BLaER1 (cell line): ENCODE data around the gene NOSTRIN.
A peak's percentile ranks its signal among the peaks of the same experiment; 100 is the strongest.
"Not testable (repeated sequence)": the region's sequence is repeated elsewhere in the genome, so short reads cannot be mapped to it uniquely, and the experiment has no call there.

Experiments
- H3K27ac ChIP-seq: shearing (Covaris generic); formaldehyde crosslinking; 2 replicates; pipeline ENCODE4 v1.8.1; 2022
- H3K27me3 ChIP-seq: shearing (Covaris generic); formaldehyde crosslinking; 2 replicates; pipeline ENCODE4 v1.8.1; 2022
- H3K36me3 ChIP-seq: shearing (Covaris generic); formaldehyde crosslinking; 2 replicates; pipeline ENCODE4 v1.8.1; 2022
- H3K4me1 ChIP-seq: shearing (Covaris generic); formaldehyde crosslinking; 2 replicates; pipeline ENCODE4 v1.8.1; 2022
- H3K4me2 ChIP-seq: shearing (Covaris generic); formaldehyde crosslinking; 2 replicates; pipeline ENCODE4 v1.8.1; 2022
- H3K4me3 ChIP-seq: shearing (Covaris generic); formaldehyde crosslinking; 2 replicates; pipeline ENCODE4 v1.8.1; 2022
- H3K9ac ChIP-seq: shearing (Covaris generic); formaldehyde crosslinking; 2 replicates; pipeline ENCODE4 v1.8.1; 2022
- H3K9me3 ChIP-seq: shearing (Covaris generic); formaldehyde crosslinking; 2 replicates; pipeline ENCODE4 v1.8.1; 2022
- H4K20me1 ChIP-seq: shearing (Covaris generic); formaldehyde crosslinking; 2 replicates; pipeline ENCODE4 v1.8.1; 2022
- Cebpa-rat ChIP-seq: shearing (Covaris generic); IDR thresholded peaks from 2 replicates; pipeline ENCODE4 v1.8.1; 2022

Gene NOSTRIN

DNA sequence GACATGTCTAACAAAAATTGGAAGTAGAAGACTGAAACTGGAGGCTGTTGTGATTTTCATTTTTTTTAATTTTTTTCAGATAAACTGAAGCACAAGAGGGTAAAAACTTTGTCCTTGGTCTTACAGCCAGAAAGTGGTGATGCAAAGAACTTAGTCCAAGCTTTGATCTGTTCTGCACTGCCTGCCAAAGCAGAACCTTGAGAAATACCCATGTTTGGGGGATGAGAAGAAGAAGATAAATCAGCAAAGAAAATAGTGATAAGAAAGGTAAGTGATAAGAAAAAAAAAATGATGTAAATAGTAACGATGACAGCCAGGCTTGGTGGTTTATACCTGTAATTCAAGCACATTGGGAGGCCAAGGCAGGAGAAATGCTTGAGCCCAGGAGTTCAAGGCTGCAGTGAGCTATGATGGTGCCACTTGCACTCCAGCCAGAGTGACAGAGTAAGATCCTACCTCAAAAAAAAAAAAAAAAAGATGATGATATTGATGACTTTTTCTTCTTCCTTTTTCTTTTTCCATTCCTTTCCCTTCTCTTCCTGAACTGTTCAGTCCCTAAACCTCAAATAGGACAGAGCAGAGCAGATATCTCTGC, 14.6 kb upstream of the NOSTRIN start:
- H4K20me1 ChIP-seq = no peaks in the 10 kb centered on the region
- no peak overlapping the region for H3K27ac ChIP-seq
- no peak for TF ChIP-seq Cebpa-rat

DNA sequence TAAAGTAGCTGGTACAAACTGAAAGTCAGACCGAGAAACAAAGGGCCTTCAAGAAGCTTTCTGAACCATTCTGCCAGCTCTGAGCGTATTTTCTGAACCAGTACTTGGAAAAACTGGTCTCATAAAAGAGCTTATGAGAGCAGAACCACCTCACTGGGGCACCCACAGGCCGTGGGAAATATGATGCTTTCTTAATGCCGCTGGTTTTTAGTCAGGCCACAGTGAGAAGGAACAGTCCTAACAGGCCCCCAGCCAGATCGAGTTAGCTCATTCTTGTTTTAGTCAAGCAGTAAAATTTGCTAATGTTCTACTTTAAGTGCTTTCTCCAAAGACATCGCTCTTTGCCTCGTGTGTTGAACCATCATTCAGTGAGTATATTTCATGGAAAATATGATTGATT, 12.7 kb upstream of the NOSTRIN start:
- no peak for TF ChIP-seq Cebpa-rat
- H3K27me3 ChIP-seq = no peaks in the 10 kb centered on the region
- no peak overlapping the region for H3K4me2 ChIP-seq
- H4K20me1 ChIP-seq = no peaks in the 10 kb centered on the region
- no peak overlapping the region for H3K27ac ChIP-seq
- H3K9me3 ChIP-seq = no peaks in the 10 kb centered on the region
- no peaks in the 10 kb centered on the region for H3K36me3 ChIP-seq
- H3K4me1 ChIP-seq = no peaks in the 10 kb centered on the region
- H3K9ac ChIP-seq = no peak overlapping the region
- H3K4me3 ChIP-seq = no peak overlapping the region

More for the DNA sequence above, 14.6 kb upstream of the NOSTRIN start:
- Histone ChIP-seq H3K27me3 (no peaks in the 10 kb centered on the region), H3K4me3 (no peak overlapping the region), H3K36me3 (no peaks in the 10 kb centered on the region), H3K4me1 (no peaks in the 10 kb centered on the region), H3K9me3 (no peaks in the 10 kb centered on the region), H3K4me2 (no peak overlapping the region), H3K9ac (no peak overlapping the region)

DNA sequence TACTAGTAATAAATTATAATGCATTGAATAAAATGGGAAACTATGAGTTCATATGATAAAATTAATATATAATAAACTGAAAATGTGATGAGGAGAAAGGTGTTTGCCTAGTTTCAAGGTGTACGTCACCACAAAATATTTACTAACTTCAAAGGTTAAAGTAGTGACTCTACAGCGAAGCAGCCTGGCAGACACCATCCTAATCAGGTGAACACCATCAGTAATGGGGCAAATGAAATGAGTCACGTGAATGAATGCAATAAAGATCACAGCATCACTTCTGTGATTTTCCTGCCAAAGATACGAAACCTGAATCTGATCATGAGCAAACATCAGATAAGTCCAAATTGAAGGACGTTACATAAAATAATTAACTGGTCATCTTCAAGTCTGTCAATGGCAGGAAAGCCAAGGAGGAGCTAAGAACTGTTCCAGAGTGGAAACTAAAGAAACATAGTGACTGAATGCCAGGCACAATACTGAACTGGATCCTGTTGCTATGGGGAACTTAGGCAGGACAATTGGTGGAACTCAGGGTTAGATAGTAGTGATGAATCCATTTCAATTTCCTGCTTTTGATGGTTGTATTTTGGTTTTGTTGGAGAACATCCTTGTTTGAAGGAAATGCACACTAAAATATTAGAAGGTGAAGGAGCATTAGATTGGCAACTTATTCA, 12.1 kb upstream of the NOSTRIN start:
- Histone ChIP-seq H3K36me3 (no peaks in the 10 kb centered on the region), H3K27ac (no peak overlapping the region), H3K4me3 (no peak overlapping the region), H3K27me3 (no peaks in the 10 kb centered on the region), H4K20me1 (no peaks in the 10 kb centered on the region), H3K4me1 (no peaks in the 10 kb centered on the region), H3K4me2 (no peak overlapping the region), H3K9me3 (no peaks in the 10 kb centered on the region), H3K9ac (no peak overlapping the region)
- no peak for TF ChIP-seq Cebpa-rat

DNA sequence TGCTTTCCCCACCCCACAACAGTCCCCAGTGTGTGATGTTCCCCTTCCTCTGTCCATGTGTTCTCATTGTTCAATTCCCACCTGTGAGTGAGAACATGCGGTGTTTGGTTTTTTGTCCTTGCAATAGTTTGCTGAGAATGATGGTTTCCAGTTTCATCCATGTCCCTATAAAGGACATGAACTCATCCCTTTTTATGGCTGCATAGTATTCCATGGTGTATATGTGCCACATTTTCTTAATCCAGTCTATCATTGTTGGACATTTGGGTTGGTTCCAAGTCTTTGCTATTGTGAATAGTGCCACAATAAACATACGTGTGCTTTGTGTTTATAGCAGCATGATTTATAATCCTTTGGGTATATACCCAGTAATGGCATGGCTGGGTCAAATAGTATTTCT, 11.3 kb upstream of the NOSTRIN start:
- H3K4me3 ChIP-seq, H3K9ac ChIP-seq, H3K4me2 ChIP-seq, H4K20me1 ChIP-seq, H3K36me3 ChIP-seq, H3K4me1 ChIP-seq, H3K27me3 ChIP-seq, H3K27ac ChIP-seq, H3K9me3 ChIP-seq: not testable (repeated sequence)

DNA sequence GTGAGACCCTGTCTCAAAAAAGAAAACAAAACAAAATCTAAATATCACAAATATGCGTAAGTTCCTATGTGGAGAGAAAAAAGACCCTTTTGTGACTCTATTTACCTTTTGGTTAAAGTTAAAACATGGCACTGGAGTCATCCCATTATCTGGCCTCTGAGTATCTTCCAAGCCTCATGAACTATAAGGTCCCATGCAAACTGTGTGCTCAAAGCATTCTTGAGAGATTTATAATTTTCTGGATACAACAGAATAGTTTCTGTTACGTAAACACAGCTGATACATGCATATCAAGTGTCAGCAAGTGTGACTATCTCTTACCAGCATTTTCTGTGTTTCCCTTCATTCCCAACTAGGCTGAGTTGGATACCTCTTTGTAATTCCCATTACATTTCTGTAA, 8.8 kb upstream of the NOSTRIN start:
- H3K9me3 ChIP-seq = peaks cover 2% of the 10 kb centered on the region; the same call in 1 of the 2 replicates
- no peak overlapping the region for H3K9ac ChIP-seq
- H3K27ac ChIP-seq = no peak overlapping the region
- no peaks in the 10 kb centered on the region for H3K27me3 ChIP-seq
- no peak overlapping the region for H3K4me3 ChIP-seq
- H3K36me3 ChIP-seq = no peaks in the 10 kb centered on the region
- H3K4me2 ChIP-seq = no peak overlapping the region
- peaks cover 22% of the 10 kb centered on the region for H3K4me1 ChIP-seq
- H4K20me1 ChIP-seq = no peaks in the 10 kb centered on the region
- no peak for TF ChIP-seq Cebpa-rat

DNA sequence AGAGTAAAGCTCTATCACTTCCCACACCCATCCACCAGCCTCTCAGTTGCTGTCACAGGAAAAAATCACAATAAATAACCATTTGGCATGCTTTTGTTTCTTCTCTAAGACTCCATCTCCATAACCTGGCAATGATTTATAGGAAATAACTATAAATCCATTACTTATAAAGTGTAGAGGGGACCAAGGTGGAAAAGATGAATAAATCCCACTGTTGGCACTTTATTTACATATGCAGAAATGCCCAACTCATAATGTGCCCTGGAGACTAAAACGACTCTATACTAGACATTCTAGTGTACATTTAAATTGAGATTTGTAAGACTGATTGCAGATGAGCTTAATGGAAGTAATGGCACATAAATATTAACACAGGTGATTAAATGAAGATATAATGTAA, 7.5 kb upstream of the NOSTRIN start:
- Histone ChIP-seq H3K9me3 (peaks cover 5% of the 10 kb centered on the region; the same call in 1 of the 2 replicates), H3K4me3 (no peak overlapping the region), H3K9ac (no peak overlapping the region), H4K20me1 (no peaks in the 10 kb centered on the region), H3K36me3 (no peaks in the 10 kb centered on the region), H3K27ac (no peak overlapping the region), H3K4me2 (no peak overlapping the region), H3K4me1 (peaks cover 22% of the 10 kb centered on the region), H3K27me3 (no peaks in the 10 kb centered on the region)
- no peak for TF ChIP-seq Cebpa-rat

DNA sequence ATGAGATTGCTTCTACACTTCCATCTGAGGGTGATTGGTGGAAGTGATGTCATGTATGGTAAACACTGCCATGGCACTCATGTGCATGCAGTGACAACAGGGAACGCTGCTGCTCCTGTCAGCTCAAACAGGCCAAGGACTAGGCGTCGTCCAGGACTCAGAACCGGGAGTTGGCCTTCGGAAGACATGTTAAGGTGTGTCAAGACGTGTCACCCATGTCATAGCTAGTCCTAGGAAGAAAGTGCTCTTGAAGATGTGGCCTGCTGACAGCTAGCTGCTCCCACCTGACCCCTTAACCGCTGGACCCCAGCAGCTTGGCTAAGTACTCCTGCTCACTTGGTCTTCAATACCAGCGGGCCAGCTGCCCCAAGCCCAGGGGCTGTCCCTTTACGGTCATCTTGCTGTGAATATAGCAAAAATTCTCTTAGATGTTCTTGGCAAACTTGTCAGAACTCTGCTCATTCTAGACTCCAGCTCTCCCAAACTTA, 6.3 kb upstream of the NOSTRIN start:
- Histone ChIP-seq H3K4me3 (no peak overlapping the region), H3K9me3 (peaks cover 5% of the 10 kb centered on the region; the same call in 1 of the 2 replicates), H3K4me2 (peak overlapping the region; percentile 52), H4K20me1 (no peaks in the 10 kb centered on the region), H3K36me3 (no peaks in the 10 kb centered on the region), H3K9ac (no peak overlapping the region), H3K27me3 (no peaks in the 10 kb centered on the region), H3K4me1 (peaks cover 22% of the 10 kb centered on the region), H3K27ac (no peak overlapping the region; the same call in 1 of the 2 replicates)
- TF ChIP-seq Cebpa-rat = no peak

DNA sequence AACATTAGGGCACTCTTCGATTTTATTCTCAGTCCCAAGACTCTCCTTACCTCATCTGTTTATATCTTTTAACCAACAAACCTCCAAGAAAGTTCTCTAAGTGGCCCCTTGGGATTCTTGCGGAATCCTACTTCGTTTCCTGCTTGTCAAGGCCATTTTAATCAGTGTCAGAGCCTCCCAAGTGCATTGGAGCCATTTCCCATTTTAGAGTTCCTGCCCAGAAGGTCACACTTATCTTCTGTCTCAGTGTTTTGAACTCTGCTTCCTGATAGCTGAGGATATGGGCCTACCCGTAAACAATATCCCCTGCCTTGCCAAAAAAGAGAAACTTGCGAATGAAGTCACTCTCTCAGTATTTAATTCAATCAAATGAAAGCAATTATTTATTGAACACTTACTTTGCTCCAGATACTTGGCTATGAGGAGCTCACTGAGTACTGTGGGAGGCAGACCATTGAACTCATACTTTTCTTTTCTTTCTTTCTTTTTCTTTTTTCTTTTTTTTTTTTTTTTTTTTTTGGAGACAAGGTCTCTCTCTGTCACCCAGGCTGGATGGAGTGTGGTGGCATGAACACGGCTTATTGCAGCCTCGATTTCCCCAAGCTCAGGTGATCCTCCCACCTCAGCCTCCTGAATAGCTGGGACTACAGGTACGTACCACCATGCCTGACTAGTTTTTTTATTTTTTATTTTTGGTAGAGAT, 5.7 kb upstream of the NOSTRIN start:
- Histone ChIP-seq H3K36me3 (no peaks in the 10 kb centered on the region), H3K4me1 (peaks cover 22% of the 10 kb centered on the region), H3K9ac (peak overlapping the region; percentile 9; the same call in 1 of the 2 replicates), H3K27me3 (no peaks in the 10 kb centered on the region), H3K4me3 (no peak overlapping the region), H3K27ac (peak overlapping the region; percentile 18; the same call in 1 of the 2 replicates), H3K4me2 (peak overlapping the region; percentile 52), H4K20me1 (no peaks in the 10 kb centered on the region), H3K9me3 (peaks cover 5% of the 10 kb centered on the region; the same call in 1 of the 2 replicates)
- no peak for TF ChIP-seq Cebpa-rat

DNA sequence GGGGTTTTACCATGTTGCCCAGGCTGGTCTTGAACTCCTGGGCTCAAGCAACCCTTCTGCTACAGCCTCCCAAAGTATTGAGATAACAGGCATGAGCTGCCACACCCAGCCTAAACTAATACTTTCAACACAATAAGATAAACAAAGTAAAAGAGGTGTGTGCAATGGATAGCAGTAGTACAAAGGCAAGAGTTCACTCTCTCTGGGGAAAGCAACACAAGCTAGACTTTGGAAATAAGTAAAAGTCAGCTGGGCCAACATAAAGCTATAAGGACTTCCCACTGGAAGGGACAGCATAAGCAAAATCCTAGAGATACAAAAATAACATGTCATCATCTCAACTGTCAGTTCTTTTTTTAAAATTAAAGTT, 5.2 kb upstream of the NOSTRIN start:
- H3K9ac ChIP-seq = no peak overlapping the region

More for the DNA sequence above, 5.2 kb upstream of the NOSTRIN start:
- peaks cover 5% of the 10 kb centered on the region; the same call in 1 of the 2 replicates for H3K9me3 ChIP-seq
- no peaks in the 10 kb centered on the region for H3K27me3 ChIP-seq
- H3K4me1 ChIP-seq = peaks cover 22% of the 10 kb centered on the region
- H3K27ac ChIP-seq = peak overlapping the region; percentile 18; the same call in 1 of the 2 replicates
- H3K4me2 ChIP-seq = peak overlapping the region; percentile 52
- no peak for TF ChIP-seq Cebpa-rat
- H3K36me3 ChIP-seq = no peaks in the 10 kb centered on the region
- no peak overlapping the region for H3K4me3 ChIP-seq
- H4K20me1 ChIP-seq = no peaks in the 10 kb centered on the region
